IPS-15b (cell line): ENCODE measurements around the gene IL17RD.

Experiments used
- H3K27me3 ChIP-seq: one replicate; pipeline ENCODE4 v1.6.1; 2013; ENCODE audit warnings: low read length; ENCODE audit not compliant: control insufficient read depth, insufficient read depth
- H3K36me3 ChIP-seq: one replicate; pipeline ENCODE4 v1.6.1; 2013; ENCODE audit warnings: low read length; ENCODE audit not compliant: control insufficient read depth, insufficient read depth
- H3K4me1 ChIP-seq: one replicate; pipeline ENCODE4 v1.6.1; 2013; ENCODE audit warnings: mild to moderate bottlenecking, low read length; ENCODE audit not compliant: control insufficient read depth, insufficient read depth
- H3K4me3 ChIP-seq: one replicate; pipeline ENCODE4 v1.5.1; 2013; ENCODE audit warnings: low read depth, low read length
- H3K9ac ChIP-seq: one replicate; pipeline ENCODE4 v1.6.1; 2013; ENCODE audit warnings: low read depth, mild to moderate bottlenecking, low read length
- H3K9me3 ChIP-seq: one replicate; pipeline ENCODE4 v1.6.1; 2013; ENCODE audit warnings: mild to moderate bottlenecking, low read length; ENCODE audit not compliant: control insufficient read depth, insufficient read depth

The IL17RD gene

GRCh38 chr3:57157545-57157944 lies 7.6 kb downstream of the IL17RD start:
- Histone ChIP-seq H3K4me3 (no peak overlapping the region), H3K4me1 (peaks cover 28% of the 10 kb centered on the region), H3K27me3 (peaks cover 10% of the 10 kb centered on the region), H3K36me3 (no peaks in the 10 kb centered on the region), H3K9me3 (no peaks in the 10 kb centered on the region), H3K9ac (no peak overlapping the region)

- Histone ChIP-seq H3K9me3 (no peaks in the 10 kb centered on the region), H3K36me3 (no peaks in the 10 kb centered on the region), H3K4me1 (peaks cover 31% of the 10 kb centered on the region), H3K27me3 (peaks cover 5% of the 10 kb centered on the region), H3K4me3 (no peak overlapping the region), H3K9ac (no peak overlapping the region)
These were observed 9.9 kb downstream of the IL17RD start for GRCh38 chr3:57155310-57155643.

GRCh38 chr3:57154470-57155309 lies 10.5 kb downstream of the IL17RD start:
- Histone ChIP-seq H3K27me3 (peaks cover 5% of the 10 kb centered on the region), H3K4me3 (no peak overlapping the region), H3K9ac (no peak overlapping the region), H3K9me3 (no peaks in the 10 kb centered on the region), H3K4me1 (peaks cover 28% of the 10 kb centered on the region), H3K36me3 (no peaks in the 10 kb centered on the region)

GRCh38 chr3:57152151-57153143 lies 12.7 kb downstream of the IL17RD start:
- no peak overlapping the region for H3K4me3 ChIP-seq

GRCh38 chr3:57151749-57152148 lies 13.4 kb downstream of the IL17RD start:
- H3K27me3 ChIP-seq, result peaks cover 4% of the 10 kb centered on the region
- no peak overlapping the region for H3K9ac ChIP-seq
- H3K9me3 ChIP-seq, result no peaks in the 10 kb centered on the region
- H3K4me1 ChIP-seq, result peaks cover 17% of the 10 kb centered on the region
- no peak overlapping the region for H3K4me3 ChIP-seq
- no peaks in the 10 kb centered on the region for H3K36me3 ChIP-seq

More at GRCh38 chr3:57152151-57153143, 12.7 kb downstream of the IL17RD start:
- Histone ChIP-seq H3K9ac (no peak overlapping the region), H3K27me3 (peaks cover 5% of the 10 kb centered on the region), H3K4me1 (peaks cover 17% of the 10 kb centered on the region), H3K36me3 (no peaks in the 10 kb centered on the region), H3K9me3 (no peaks in the 10 kb centered on the region)

GRCh38 chr3:57151021-57151449 lies 14.1 kb downstream of the IL17RD start:
- Histone ChIP-seq H3K9me3 (no peaks in the 10 kb centered on the region), H3K4me3 (no peak overlapping the region), H3K27me3 (no peaks in the 10 kb centered on the region), H3K36me3 (no peaks in the 10 kb centered on the region), H3K4me1 (peaks cover 17% of the 10 kb centered on the region), H3K9ac (no peak overlapping the region)

GRCh38 chr3:57150113-57150581 lies 15.0 kb downstream of the IL17RD start:
- no peak overlapping the region for H3K4me3 ChIP-seq
- H3K9me3 ChIP-seq, result no peaks in the 10 kb centered on the region
- H3K4me1 ChIP-seq, result peaks cover 17% of the 10 kb centered on the region
- H3K9ac ChIP-seq, result no peak overlapping the region
- no peaks in the 10 kb centered on the region for H3K36me3 ChIP-seq
- no peaks in the 10 kb centered on the region for H3K27me3 ChIP-seq

- Histone ChIP-seq H3K9me3 (no peaks in the 10 kb centered on the region), H3K9ac (no peak overlapping the region), H3K4me1 (peaks cover 20% of the 10 kb centered on the region), H3K4me3 (no peak overlapping the region), H3K27me3 (no peaks in the 10 kb centered on the region), H3K36me3 (no peaks in the 10 kb centered on the region)
These were observed 18.1 kb downstream of the IL17RD start for GRCh38 chr3:57147071-57147470.

- Histone ChIP-seq H3K4me1 (peaks cover 16% of the 10 kb centered on the region), H3K9ac (no peak overlapping the region), H3K9me3 (no peaks in the 10 kb centered on the region), H3K4me3 (no peak overlapping the region), H3K27me3 (no peaks in the 10 kb centered on the region), H3K36me3 (no peaks in the 10 kb centered on the region)
These were observed 19.3 kb downstream of the IL17RD start for GRCh38 chr3:57145852-57146251.

GRCh38 chr3:57144952-57145351 lies 20.2 kb downstream of the IL17RD start:
- Histone ChIP-seq H3K9me3 (no peaks in the 10 kb centered on the region), H3K36me3 (no peaks in the 10 kb centered on the region), H3K4me1 (peaks cover 16% of the 10 kb centered on the region), H3K27me3 (no peaks in the 10 kb centered on the region), H3K4me3 (no peak overlapping the region), H3K9ac (no peak overlapping the region)

GRCh38 chr3:57143886-57144459 lies 21.2 kb downstream of the IL17RD start:
- Histone ChIP-seq H3K4me1 (peaks cover 16% of the 10 kb centered on the region), H3K36me3 (no peaks in the 10 kb centered on the region), H3K9me3 (no peaks in the 10 kb centered on the region)

More at GRCh38 chr3:57143886-57144459, 21.2 kb downstream of the IL17RD start:
- no peaks in the 10 kb centered on the region for H3K27me3 ChIP-seq
- H3K4me3 ChIP-seq, result no peak overlapping the region
- no peak overlapping the region for H3K9ac ChIP-seq
